ENCODE data around the gene MAP3K2. TPM values are rescaled to one million over a fixed set of nuclear protein-coding genes. Genes with fewer than 3 reads are reported as not detected.

Gene MAP3K2
- total RNA-seq, 1 donor from 2014 or later = 47.7 TPM

DNA sequence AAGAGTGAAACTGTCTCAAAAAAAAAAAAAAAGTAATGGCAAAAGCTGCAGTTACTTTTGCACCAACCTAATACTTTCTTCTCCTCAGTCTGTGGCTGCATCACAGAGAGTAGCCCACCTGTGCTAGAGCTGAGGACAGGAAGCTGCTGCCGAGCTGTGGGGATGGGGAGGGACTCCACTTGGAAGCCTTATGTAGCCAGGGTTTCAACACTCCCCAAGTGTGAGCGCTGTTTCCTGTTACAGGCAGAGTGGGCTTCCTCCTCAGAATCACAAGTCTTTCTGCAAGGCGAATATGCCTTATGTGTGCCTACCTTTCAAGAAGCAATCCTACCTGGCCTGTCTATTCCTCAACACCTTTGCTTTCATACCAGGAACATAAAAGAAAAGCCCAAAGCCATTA, 131.4 kb downstream of the MAP3K2 start:
- Histone ChIP-seq H3K9me3 (no peaks in the 10 kb centered on the region), H3K36me3 (peaks cover 41 to 50% of the 10 kb centered on the region in 2 donors), H3K4me1 (no peaks in the 10 kb centered on the region), H3K4me3 (no peak overlapping the region), H3K27me3 (no peaks in the 10 kb centered on the region), H3K27ac (no peak overlapping the region)
- DNase-seq (ENCODE audit: low spot score in 2 of 2) = no peak
- TF ChIP-seq, protein P1, sequence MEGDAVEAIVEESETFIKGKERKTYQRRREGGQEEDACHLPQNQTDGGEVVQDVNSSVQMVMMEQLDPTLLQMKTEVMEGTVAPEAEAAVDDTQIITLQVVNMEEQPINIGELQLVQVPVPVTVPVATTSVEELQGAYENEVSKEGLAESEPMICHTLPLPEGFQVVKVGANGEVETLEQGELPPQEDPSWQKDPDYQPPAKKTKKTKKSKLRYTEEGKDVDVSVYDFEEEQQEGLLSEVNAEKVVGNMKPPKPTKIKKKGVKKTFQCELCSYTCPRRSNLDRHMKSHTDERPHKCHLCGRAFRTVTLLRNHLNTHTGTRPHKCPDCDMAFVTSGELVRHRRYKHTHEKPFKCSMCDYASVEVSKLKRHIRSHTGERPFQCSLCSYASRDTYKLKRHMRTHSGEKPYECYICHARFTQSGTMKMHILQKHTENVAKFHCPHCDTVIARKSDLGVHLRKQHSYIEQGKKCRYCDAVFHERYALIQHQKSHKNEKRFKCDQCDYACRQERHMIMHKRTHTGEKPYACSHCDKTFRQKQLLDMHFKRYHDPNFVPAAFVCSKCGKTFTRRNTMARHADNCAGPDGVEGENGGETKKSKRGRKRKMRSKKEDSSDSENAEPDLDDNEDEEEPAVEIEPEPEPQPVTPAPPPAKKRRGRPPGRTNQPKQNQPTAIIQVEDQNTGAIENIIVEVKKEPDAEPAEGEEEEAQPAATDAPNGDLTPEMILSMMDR (IDR thresholded peaks at IDR 0.05) = no peak
- intact Hi-C loops (cut with DNase I) = no loop called here

DNA sequence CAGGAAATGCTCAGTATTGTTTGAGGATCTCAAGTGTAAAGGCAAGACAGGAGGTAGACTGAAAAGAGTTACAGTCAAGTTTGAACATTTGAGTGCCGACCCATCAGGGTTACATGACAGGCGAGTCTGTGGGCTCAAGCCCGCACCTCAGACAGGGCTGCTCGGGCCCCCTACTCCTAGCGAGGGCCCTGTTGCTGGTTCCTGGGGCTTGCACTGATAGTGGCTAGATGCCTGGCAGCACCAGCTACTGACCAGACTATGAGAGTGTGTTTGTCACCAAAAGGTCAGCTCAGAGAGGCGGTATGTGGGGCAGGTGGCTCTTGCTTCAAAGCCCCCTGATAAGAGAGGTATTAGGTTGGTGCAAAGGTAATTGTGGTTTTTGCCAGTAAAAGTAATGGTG, 132.1 kb downstream of the MAP3K2 start:
- no peak overlapping the region for H3K27ac ChIP-seq
- H3K4me3 ChIP-seq = no peak overlapping the region
- TF ChIP-seq, protein P1 (IDR thresholded peaks at IDR 0.05) = no peak
- no peaks in the 10 kb centered on the region for H3K4me1 ChIP-seq
- no peaks in the 10 kb centered on the region for H3K27me3 ChIP-seq
- intact Hi-C loops (cut with DNase I) = no loop called here
- H3K36me3 ChIP-seq = peaks cover 35 to 44% of the 10 kb centered on the region in 2 donors
- DNase-seq (ENCODE audit: low spot score in 2 of 2) = no peak
- H3K9me3 ChIP-seq = no peaks in the 10 kb centered on the region

DNA sequence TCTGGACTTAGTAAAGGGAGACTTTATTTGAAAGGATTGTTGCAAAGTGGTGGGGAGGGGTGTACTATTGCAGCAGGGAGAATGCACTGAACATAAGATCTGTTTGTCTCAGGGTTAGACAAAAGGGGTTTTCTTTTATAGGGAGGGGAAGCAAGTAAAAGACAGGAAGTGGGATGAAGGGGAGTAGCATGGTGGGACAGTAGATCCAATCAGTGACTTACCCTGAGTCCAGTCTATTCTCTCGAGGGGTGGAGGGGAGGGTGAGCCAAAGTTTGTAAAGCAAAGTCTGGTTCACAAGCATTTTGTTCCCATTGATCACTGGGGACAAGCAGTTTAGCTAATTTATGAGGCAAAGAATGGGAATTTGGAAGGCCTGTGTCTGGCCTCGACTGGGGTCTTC, 132.6 kb downstream of the MAP3K2 start:
- H3K4me3 ChIP-seq = no peak overlapping the region
- intact Hi-C loops (cut with DNase I) = no loop called here
- TF ChIP-seq, protein P1 (IDR thresholded peaks at IDR 0.05) = no peak

DNA sequence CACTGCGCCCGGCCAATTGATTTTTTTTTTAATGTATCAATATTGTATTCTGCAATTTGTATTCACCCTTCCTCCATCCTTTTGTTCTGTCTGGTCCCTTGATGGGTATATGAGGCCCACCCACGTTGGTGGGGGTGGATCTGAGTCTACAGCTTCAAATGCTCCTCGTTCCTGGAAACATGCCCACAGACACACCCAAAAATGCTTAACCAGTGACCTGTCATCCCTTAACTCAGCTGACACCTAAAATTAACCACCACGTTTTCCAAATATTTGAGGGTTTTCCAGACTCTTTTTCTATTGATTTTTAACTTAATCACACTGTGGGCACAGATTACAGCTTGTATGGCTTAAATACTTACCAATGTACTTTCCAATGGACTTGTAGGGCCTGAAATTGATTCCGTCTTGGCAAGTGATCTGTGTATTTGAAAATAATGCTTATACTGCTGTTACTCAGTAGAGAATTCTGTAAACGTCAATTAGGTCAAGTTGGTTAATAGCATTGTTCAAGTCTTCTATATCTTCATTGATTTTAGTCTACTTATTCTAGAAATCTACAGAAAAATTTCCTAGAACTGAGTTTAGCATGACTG, 133.3 kb downstream of the MAP3K2 start:
- no peaks in the 10 kb centered on the region for H3K27me3 ChIP-seq
- no peak for DNase-seq (ENCODE audit: low spot score in 2 of 2)
- H3K36me3 ChIP-seq = peaks cover 22 to 31% of the 10 kb centered on the region in 2 donors
- no peaks in the 10 kb centered on the region for H3K9me3 ChIP-seq
- no peak overlapping the region for H3K4me3 ChIP-seq
- intact Hi-C loops (cut with DNase I) = no loop called here
- TF ChIP-seq, protein P1 (IDR thresholded peaks at IDR 0.05) = no peak
- no peaks in the 10 kb centered on the region for H3K4me1 ChIP-seq
- no peak overlapping the region for H3K27ac ChIP-seq

More for the DNA sequence above, 132.6 kb downstream of the MAP3K2 start:
- H3K36me3 ChIP-seq = peaks cover 29 to 38% of the 10 kb centered on the region in 2 donors
- DNase-seq (ENCODE audit: low spot score in 2 of 2) = no peak
- no peaks in the 10 kb centered on the region for H3K27me3 ChIP-seq
- H3K4me1 ChIP-seq = no peaks in the 10 kb centered on the region
- H3K9me3 ChIP-seq = no peaks in the 10 kb centered on the region
- no peak overlapping the region for H3K27ac ChIP-seq

Other genes starting within 250 kb of the MAP3K2 start
- not detected for gene CYP27C1, start 167.7 kb downstream of the MAP3K2 start, total RNA-seq
- gene ERCC3, start 93.8 kb downstream of the MAP3K2 start, total RNA-seq = 35.3 TPM
- not detected for gene PROC, start 30.5 kb upstream of the MAP3K2 start, total RNA-seq
- 54.6 TPM for gene IWS1, start 138.5 kb upstream of the MAP3K2 start, total RNA-seq
- gene MYO7B, start 147.7 kb upstream of the MAP3K2 start, total RNA-seq = 1.3 TPM

Data from ascending aorta (tissue), 2 donors.